Stimulated activated naive CD8-positive, alpha-beta T cell treated with anti-CD3 and anti-CD28 coated beads, Interleukin-15, Interleukin-2, amounts not matched to agents 100 ng/mL and 50 ng/mL, for 24 hours (primary cell): Measurements from ENCODE around the gene ING5.
"Not testable (repeated sequence)": the region's sequence is repeated elsewhere in the genome, so short reads cannot be mapped to it uniquely, and the experiment has no call there.

Source experiments
- H3K27ac Mint-ChIP-seq: one replicate; pipeline ENCODE4 v1.8.0; 2021; ENCODE audit warnings: mild to moderate bottlenecking, mixed read lengths
- H3K27me3 Mint-ChIP-seq: one replicate; pipeline ENCODE4 v1.8.0; 2021; ENCODE audit warnings: mixed read lengths
- H3K36me3 Mint-ChIP-seq: one replicate; pipeline ENCODE4 v1.8.0; 2021; ENCODE audit warnings: low read depth, mixed read lengths
- H3K4me1 Mint-ChIP-seq: one replicate; pipeline ENCODE4 v1.8.0; 2021; ENCODE audit warnings: low read depth, mixed read lengths
- H3K4me3 Mint-ChIP-seq: one replicate; pipeline ENCODE4 v1.8.0; 2021; ENCODE audit warnings: mild to moderate bottlenecking, mixed read lengths
- H3K9me3 Mint-ChIP-seq: one replicate; pipeline ENCODE4 v1.8.0; 2021; ENCODE audit warnings: mixed read lengths

The ING5 gene

GRCh38 chr2:241751152-241751551 is 49.3 kb downstream of the ING5 start:
- Mint-ChIP-seq H3K36me3 (peaks cover 24% of the 10 kb centered on the region), H3K27ac (no peak overlapping the region), H3K4me3 (no peak overlapping the region), H3K9me3 (no peaks in the 10 kb centered on the region), H3K27me3 (no peaks in the 10 kb centered on the region), H3K4me1 (no peaks in the 10 kb centered on the region)

- no peaks in the 10 kb centered on the region for H3K27me3 Mint-ChIP-seq
- H3K4me1 Mint-ChIP-seq: no peaks in the 10 kb centered on the region
- H3K9me3 Mint-ChIP-seq: no peaks in the 10 kb centered on the region
- no peak overlapping the region for H3K4me3 Mint-ChIP-seq
- H3K36me3 Mint-ChIP-seq: peaks cover 22% of the 10 kb centered on the region
- H3K27ac Mint-ChIP-seq: no peak overlapping the region
Measured at GRCh38 chr2:241751776-241752175, 49.9 kb downstream of the ING5 start.

GRCh38 chr2:241752253-241752652 is 50.4 kb downstream of the ING5 start:
- H3K9me3 Mint-ChIP-seq: no peaks in the 10 kb centered on the region
- H3K4me3 Mint-ChIP-seq: no peak overlapping the region
- H3K27ac Mint-ChIP-seq: no peak overlapping the region
- no peaks in the 10 kb centered on the region for H3K4me1 Mint-ChIP-seq
- H3K36me3 Mint-ChIP-seq: peaks cover 22% of the 10 kb centered on the region
- no peaks in the 10 kb centered on the region for H3K27me3 Mint-ChIP-seq

GRCh38 chr2:241752689-241753276 is 50.9 kb downstream of the ING5 start:
- Mint-ChIP-seq H3K4me3 (no peak overlapping the region), H3K27ac (no peak overlapping the region), H3K4me1 (no peaks in the 10 kb centered on the region), H3K9me3 (no peaks in the 10 kb centered on the region), H3K36me3 (peaks cover 23% of the 10 kb centered on the region), H3K27me3 (no peaks in the 10 kb centered on the region)

GRCh38 chr2:241753493-241753892 is 51.7 kb downstream of the ING5 start:
- no peaks in the 10 kb centered on the region for H3K9me3 Mint-ChIP-seq
- no peaks in the 10 kb centered on the region for H3K27me3 Mint-ChIP-seq
- no peak overlapping the region for H3K27ac Mint-ChIP-seq
- H3K4me1 Mint-ChIP-seq: no peaks in the 10 kb centered on the region
- peaks cover 29% of the 10 kb centered on the region for H3K36me3 Mint-ChIP-seq
- no peak overlapping the region for H3K4me3 Mint-ChIP-seq

GRCh38 chr2:241754042-241754441 is 52.2 kb downstream of the ING5 start:
- H3K27ac Mint-ChIP-seq: no peak overlapping the region
- no peaks in the 10 kb centered on the region for H3K27me3 Mint-ChIP-seq
- H3K4me1 Mint-ChIP-seq: no peaks in the 10 kb centered on the region
- H3K36me3 Mint-ChIP-seq: peaks cover 29% of the 10 kb centered on the region
- H3K9me3 Mint-ChIP-seq: no peaks in the 10 kb centered on the region
- no peak overlapping the region for H3K4me3 Mint-ChIP-seq

- no peaks in the 10 kb centered on the region for H3K9me3 Mint-ChIP-seq
- H3K27me3 Mint-ChIP-seq: no peaks in the 10 kb centered on the region
- H3K4me1 Mint-ChIP-seq: no peaks in the 10 kb centered on the region
- no peak overlapping the region for H3K4me3 Mint-ChIP-seq
- peaks cover 29% of the 10 kb centered on the region for H3K36me3 Mint-ChIP-seq
- no peak overlapping the region for H3K27ac Mint-ChIP-seq
Measured at GRCh38 chr2:241755166-241755565, 53.3 kb downstream of the ING5 start.

GRCh38 chr2:241755777-241756176 is 53.9 kb downstream of the ING5 start:
- no peaks in the 10 kb centered on the region for H3K4me1 Mint-ChIP-seq
- H3K36me3 Mint-ChIP-seq: peaks cover 32% of the 10 kb centered on the region
- no peak overlapping the region for H3K27ac Mint-ChIP-seq
- H3K9me3 Mint-ChIP-seq: no peaks in the 10 kb centered on the region
- no peak overlapping the region for H3K4me3 Mint-ChIP-seq
- H3K27me3 Mint-ChIP-seq: no peaks in the 10 kb centered on the region

- Mint-ChIP-seq H3K27me3 (no peaks in the 10 kb centered on the region), H3K9me3 (no peaks in the 10 kb centered on the region), H3K4me1 (peaks cover 19% of the 10 kb centered on the region), H3K36me3 (peaks cover 39% of the 10 kb centered on the region), H3K27ac (peak overlapping the region; percentile 34), H3K4me3 (no peak overlapping the region)
Measured at GRCh38 chr2:241759067-241759807, 57.4 kb downstream of the ING5 start.

- not testable (repeated sequence) for H3K9me3 Mint-ChIP-seq, H3K27me3 Mint-ChIP-seq
- peaks cover 24% of the 10 kb centered on the region for H3K4me1 Mint-ChIP-seq
Measured at GRCh38 chr2:241759893-241760292, 58.1 kb downstream of the ING5 start.

GRCh38 chr2:241760301-241760771 is 58.5 kb downstream of the ING5 start:
- Mint-ChIP-seq H3K36me3 (peaks cover 39% of the 10 kb centered on the region), H3K4me3 (no peak overlapping the region), H3K4me1 (peaks cover 24% of the 10 kb centered on the region), H3K9me3 (no peaks in the 10 kb centered on the region), H3K27me3 (no peaks in the 10 kb centered on the region), H3K27ac (no peak overlapping the region)

More at GRCh38 chr2:241759893-241760292, 58.1 kb downstream of the ING5 start:
- not testable (repeated sequence) for H3K27ac Mint-ChIP-seq, H3K4me3 Mint-ChIP-seq
- H3K36me3 Mint-ChIP-seq: peaks cover 39% of the 10 kb centered on the region

GRCh38 chr2:241762321-241762932 is 60.6 kb downstream of the ING5 start:
- Mint-ChIP-seq H3K9me3 (no peaks in the 10 kb centered on the region), H3K4me3 (peak overlapping the region; percentile 46), H3K36me3 (peaks cover 34% of the 10 kb centered on the region), H3K27ac (peak overlapping the region; percentile 71), H3K27me3 (no peaks in the 10 kb centered on the region), H3K4me1 (peaks cover 24% of the 10 kb centered on the region)

GRCh38 chr2:241762933-241763369 is 61.1 kb downstream of the ING5 start:
- no peaks in the 10 kb centered on the region for H3K9me3 Mint-ChIP-seq
- H3K4me3 Mint-ChIP-seq: peak overlapping the region; percentile 46
- H3K27ac Mint-ChIP-seq: peak overlapping the region; percentile 71
- peaks cover 32% of the 10 kb centered on the region for H3K36me3 Mint-ChIP-seq
- H3K27me3 Mint-ChIP-seq: no peaks in the 10 kb centered on the region
- H3K4me1 Mint-ChIP-seq: peaks cover 24% of the 10 kb centered on the region

- Mint-ChIP-seq H3K36me3 (peaks cover 27% of the 10 kb centered on the region), H3K27ac (peak overlapping the region; percentile 71), H3K9me3 (no peaks in the 10 kb centered on the region), H3K4me1 (peaks cover 24% of the 10 kb centered on the region), H3K4me3 (peak overlapping the region; percentile 46), H3K27me3 (no peaks in the 10 kb centered on the region)
Measured at GRCh38 chr2:241763551-241764274, 61.9 kb downstream of the ING5 start.
